H1 (cell line): ENCODE results near the gene ERCC1.

ENCODE experiments used
- CTCF ChIP-seq, 3 experiments: IDR thresholded peaks; 1 replicate in 2 of 3; 2 replicates in 1 of 3; pipeline versions ENCODE4 v1.5.1 to v1.6.1; 2011; ENCODE audit warnings: low read length in 3 of 3, mild to moderate bottlenecking in 3 of 3, inconsistent platforms in 2 of 3, low read depth in 1 of 3, moderate library complexity in 1 of 3; ENCODE audit not compliant: insufficient read depth in 1 of 3; ENCODE audit errors: control extremely low read depth in 1 of 3
- EZH2 ChIP-seq: fragments of 200-600 bp; sonication (generic); IDR thresholded peaks from 2 replicates; pipeline ENCODE4 v1.7.1; 2012; ENCODE audit warnings: low read depth, mild to moderate bottlenecking, moderate library complexity, low read length, inconsistent platforms; ENCODE audit not compliant: severe bottlenecking
- RAD21 ChIP-seq, 2 experiments: IDR thresholded peaks in 1 of 2; conservative IDR thresholded peaks in 1 of 2; 2 replicates each; pipeline ENCODE4 v1.6.1; 2011; ENCODE audit warnings: low read depth in 2 of 2, low read length in 2 of 2, improper control_type of control experiment in 1 of 2, inconsistent platforms in 1 of 2, mild to moderate bottlenecking in 1 of 2, moderate library complexity in 1 of 2
- SIRT6 ChIP-seq: IDR thresholded peaks from one replicate; pipeline ENCODE4 v1.7.1; 2012; ENCODE audit warnings: low read length, inconsistent platforms
- USF2 ChIP-seq: IDR thresholded peaks from 2 replicates; pipeline ENCODE4 v1.6.1; 2011; ENCODE audit warnings: low read length, improper control_type of control experiment

- no peak for TF ChIP-seq RAD21 (IDR thresholded peaks at IDR 0.05 in 1 of 2, conservative IDR thresholded peaks at IDR 0.05 in 1 of 2; ENCODE audit: low read depth in 2 of 2, low read length in 2 of 2)
- 0 out of 2 replicates have a peak, but pooled peaks have one; percentile 28 for TF ChIP-seq USF2
- TF ChIP-seq CTCF (IDR thresholded peaks at IDR 0.05; ENCODE audit: control extremely low read depth in 1 of 3, insufficient read depth in 1 of 3, low read depth in 1 of 3, low read length in 3 of 3) = 0 out of 4 replicates have a peak, but pooled peaks of 1 of the 3 experiments have one; percentile 3
- TF ChIP-seq SIRT6 = no peak
- no peak for TF ChIP-seq EZH2
These were observed 20.0 kb upstream of the ERCC1 start for GRCh38 chr19:45443462-45444317.
